ENCODE measurements around the gene FBF1. TPM values are rescaled to one million over a fixed set of nuclear protein-coding genes. Genes with fewer than 3 reads are reported as not detected.

FBF1 gene
- polyA plus RNA-seq, 1 experiment: 2.5 TPM

DNA sequence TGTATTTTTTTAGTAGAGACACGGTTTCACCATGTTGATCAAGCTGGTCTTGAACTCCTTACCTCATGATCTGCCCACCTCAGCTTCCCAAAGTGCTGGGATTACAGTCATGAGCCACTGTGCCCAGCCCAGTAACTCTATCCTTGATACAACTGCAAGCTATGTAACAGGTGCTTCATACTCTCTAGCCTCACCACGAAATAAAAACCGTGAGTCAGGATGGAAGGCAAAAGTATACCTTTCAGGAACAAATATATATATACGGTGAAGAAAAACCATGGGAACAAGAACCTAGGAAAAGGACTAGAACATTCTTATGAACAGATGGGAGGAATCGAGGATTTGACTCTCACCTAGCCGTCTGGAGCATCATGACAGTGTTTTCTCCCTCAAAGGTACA lies 9.6 kb upstream of the FBF1 start:
- Histone ChIP-seq H3K9me3 (ENCODE audit: control insufficient read depth, insufficient read depth, low read length) (no peaks in the 10 kb centered on the region), H3K27me3 (ENCODE audit: control insufficient read depth, insufficient read depth, low read length) (no peaks in the 10 kb centered on the region), H3K27ac (ENCODE audit: low read depth, low read length) (no peak overlapping the region), H3K4me3 (ENCODE audit: low read depth, low read length) (no peak overlapping the region)
- ChIA-PET POLR2A (no interaction called here), CTCF (no interaction called here)
- no peak for DNase-seq (ENCODE audit: low read depth, low spot score)
- TF ChIP-seq, protein P1, sequence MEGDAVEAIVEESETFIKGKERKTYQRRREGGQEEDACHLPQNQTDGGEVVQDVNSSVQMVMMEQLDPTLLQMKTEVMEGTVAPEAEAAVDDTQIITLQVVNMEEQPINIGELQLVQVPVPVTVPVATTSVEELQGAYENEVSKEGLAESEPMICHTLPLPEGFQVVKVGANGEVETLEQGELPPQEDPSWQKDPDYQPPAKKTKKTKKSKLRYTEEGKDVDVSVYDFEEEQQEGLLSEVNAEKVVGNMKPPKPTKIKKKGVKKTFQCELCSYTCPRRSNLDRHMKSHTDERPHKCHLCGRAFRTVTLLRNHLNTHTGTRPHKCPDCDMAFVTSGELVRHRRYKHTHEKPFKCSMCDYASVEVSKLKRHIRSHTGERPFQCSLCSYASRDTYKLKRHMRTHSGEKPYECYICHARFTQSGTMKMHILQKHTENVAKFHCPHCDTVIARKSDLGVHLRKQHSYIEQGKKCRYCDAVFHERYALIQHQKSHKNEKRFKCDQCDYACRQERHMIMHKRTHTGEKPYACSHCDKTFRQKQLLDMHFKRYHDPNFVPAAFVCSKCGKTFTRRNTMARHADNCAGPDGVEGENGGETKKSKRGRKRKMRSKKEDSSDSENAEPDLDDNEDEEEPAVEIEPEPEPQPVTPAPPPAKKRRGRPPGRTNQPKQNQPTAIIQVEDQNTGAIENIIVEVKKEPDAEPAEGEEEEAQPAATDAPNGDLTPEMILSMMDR (IDR thresholded peaks at IDR 0.05; ENCODE audit: low read depth, low read length): no peak

DNA sequence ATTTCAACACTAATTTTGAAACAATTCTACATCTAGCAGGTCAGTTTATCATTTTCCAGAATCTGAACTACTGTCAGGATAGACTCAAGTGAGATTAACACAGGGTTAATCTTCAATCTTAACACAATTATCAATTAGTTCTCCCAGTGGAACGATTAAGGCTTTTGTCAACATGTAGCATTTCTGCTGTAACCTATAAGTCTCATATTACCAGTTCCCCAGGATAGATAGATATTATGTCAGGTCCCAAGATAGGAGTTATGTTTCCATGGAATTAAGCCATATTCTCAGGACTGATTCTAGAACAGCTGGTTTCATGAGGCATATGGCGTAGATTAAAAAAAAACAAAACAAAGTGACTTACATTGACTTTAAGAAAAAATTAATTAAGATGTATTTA lies 4.4 kb upstream of the FBF1 start:
- ChIA-PET CTCF (interaction anchor here (0.7 to 0.8 kb wide), 2 partner anchors 70 to 97 kb away, joined by 3 to 6 read pairs; no protein-coding TSS in a partner anchor), POLR2A (no interaction called here)
- Histone ChIP-seq H3K9me3 (ENCODE audit: control insufficient read depth, insufficient read depth, low read length) (no peaks in the 10 kb centered on the region), H3K4me3 (ENCODE audit: low read depth, low read length) (no peak overlapping the region), H3K27ac (ENCODE audit: low read depth, low read length) (no peak overlapping the region), H3K27me3 (ENCODE audit: control insufficient read depth, insufficient read depth, low read length) (no peaks in the 10 kb centered on the region)
- no peak for DNase-seq (ENCODE audit: low read depth, low spot score)
- TF ChIP-seq, protein P1 (IDR thresholded peaks at IDR 0.05; ENCODE audit: low read depth, low read length): no peak

DNA sequence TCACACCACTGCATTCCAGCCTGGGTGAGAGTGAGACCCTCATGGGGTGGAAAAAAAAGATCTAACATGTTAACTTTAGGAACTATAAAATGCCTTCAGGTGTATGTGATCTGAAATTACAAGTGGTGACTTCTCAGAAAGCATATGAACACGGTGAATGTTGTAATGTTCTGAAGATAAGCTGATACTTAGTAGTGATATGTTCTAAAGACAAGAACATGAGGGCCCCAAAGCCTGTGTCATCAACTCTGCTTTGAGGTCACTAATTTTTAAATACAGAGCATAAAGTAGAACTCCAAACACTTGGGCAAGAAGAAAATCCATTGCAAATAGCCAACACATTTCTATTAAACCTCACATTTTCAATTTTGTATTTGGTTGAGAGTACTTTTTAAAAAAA lies 2.6 kb upstream of the FBF1 start:
- TF ChIP-seq, protein P1 (IDR thresholded peaks at IDR 0.05; ENCODE audit: low read depth, low read length): no peak
- CTCF ChIA-PET: no interaction called here

DNA sequence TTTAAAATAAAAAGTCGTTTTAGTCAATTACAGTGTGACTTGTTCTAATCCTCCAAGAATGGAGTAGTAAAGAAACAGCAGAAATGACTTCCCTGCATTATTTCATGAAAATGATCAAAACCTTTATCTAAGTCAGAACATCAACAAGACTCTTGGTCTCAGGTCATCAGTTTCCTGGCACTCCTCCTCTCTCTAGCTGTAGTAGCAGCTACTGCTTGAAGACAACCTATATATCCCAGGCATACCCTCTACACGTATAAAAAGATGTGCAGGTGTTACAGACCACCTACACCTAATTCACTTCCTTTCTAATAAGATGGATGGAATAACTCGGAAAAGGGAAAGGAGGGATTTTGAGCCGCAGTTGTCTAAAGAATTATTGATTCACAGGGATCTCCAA lies 1.6 kb upstream of the FBF1 start:
- H3K27me3 ChIP-seq (ENCODE audit: control insufficient read depth, insufficient read depth, low read length): no peaks in the 10 kb centered on the region
- DNase-seq (ENCODE audit: low read depth, low spot score): no peak
- no peak overlapping the region for H3K4me3 ChIP-seq (ENCODE audit: low read depth, low read length)
- H3K27ac ChIP-seq (ENCODE audit: low read depth, low read length): no peak overlapping the region
- ChIA-PET CTCF (no interaction called here), POLR2A (no interaction called here)
- no peaks in the 10 kb centered on the region for H3K9me3 ChIP-seq (ENCODE audit: control insufficient read depth, insufficient read depth, low read length)
- TF ChIP-seq, protein P1 (IDR thresholded peaks at IDR 0.05; ENCODE audit: low read depth, low read length): no peak

More for the DNA sequence above, 2.6 kb upstream of the FBF1 start:
- Histone ChIP-seq H3K4me3 (ENCODE audit: low read depth, low read length) (no peak overlapping the region), H3K27ac (ENCODE audit: low read depth, low read length) (no peak overlapping the region), H3K27me3 (ENCODE audit: control insufficient read depth, insufficient read depth, low read length) (no peaks in the 10 kb centered on the region), H3K9me3 (ENCODE audit: control insufficient read depth, insufficient read depth, low read length) (no peaks in the 10 kb centered on the region)
- DNase-seq (ENCODE audit: low read depth, low spot score): no peak
- POLR2A ChIA-PET: no interaction called here

DNA sequence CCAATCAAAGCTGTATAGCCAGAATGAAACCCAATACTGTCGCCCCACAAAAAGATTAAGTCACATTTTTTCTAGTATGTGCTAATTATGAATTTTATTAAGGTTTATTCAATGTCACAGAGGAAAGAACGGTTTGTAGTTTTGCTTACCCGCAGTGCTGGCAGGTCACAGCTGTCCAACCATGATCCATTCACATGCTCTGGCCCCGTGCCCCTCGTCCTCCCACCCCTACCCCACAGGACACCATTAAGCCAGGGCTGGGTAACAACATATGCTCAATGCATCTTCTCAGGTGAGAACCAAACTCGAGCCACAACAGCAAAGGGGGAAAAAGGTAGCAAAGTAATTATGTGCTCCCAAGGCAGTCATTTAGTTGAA lies 589 bp upstream of the FBF1 start:
- Histone ChIP-seq H3K9me3 (ENCODE audit: control insufficient read depth, insufficient read depth, low read length) (no peaks in the 10 kb centered on the region), H3K27me3 (ENCODE audit: control insufficient read depth, insufficient read depth, low read length) (no peaks in the 10 kb centered on the region), H3K4me3 (ENCODE audit: low read depth, low read length) (peak overlapping the region; percentile 43), H3K27ac (ENCODE audit: low read depth, low read length) (no peak overlapping the region)
- TF ChIP-seq, protein P1 (IDR thresholded peaks at IDR 0.05; ENCODE audit: low read depth, low read length): no peak
- ChIA-PET CTCF (no interaction called here), POLR2A (interaction anchor here (0.5 to 1.1 kb wide), 5 partner anchors 10 to 86 kb away, joined by 3 to 6 read pairs (median 5); partner anchors contain the start of genes ACOX1, TEN1 and WBP2)
- DNase-seq (ENCODE audit: low read depth, low spot score): no peak
